SIG-M5 treated with dmso at 0.1 percent for 504 hours (cell line): ENCODE data around the gene RASL10B.
"Not testable (repeated sequence)": the region's sequence is repeated elsewhere in the genome, so short reads cannot be mapped to it uniquely, and the experiment has no call there.

Experiments
- DNase-seq: peaks from one replicate; lab custom pipeline; 2025; ENCODE audit not compliant: unreplicated experiment; lab: John Stamatoyannopoulos, UW

RASL10B gene

GRCh38 chr17:35740997-35741931 is 9.8 kb downstream of the RASL10B start:
- no peak for DNase-seq

GRCh38 chr17:35742496-35742895 is 11.1 kb downstream of the RASL10B start:
- no peak for DNase-seq

- DNase-seq = no peak
Measured at GRCh38 chr17:35742896-35743477, 11.5 kb downstream of the RASL10B start.

- DNase-seq = peak; percentile 46
Measured at GRCh38 chr17:35743626-35744328, 12.3 kb downstream of the RASL10B start.

DNA sequence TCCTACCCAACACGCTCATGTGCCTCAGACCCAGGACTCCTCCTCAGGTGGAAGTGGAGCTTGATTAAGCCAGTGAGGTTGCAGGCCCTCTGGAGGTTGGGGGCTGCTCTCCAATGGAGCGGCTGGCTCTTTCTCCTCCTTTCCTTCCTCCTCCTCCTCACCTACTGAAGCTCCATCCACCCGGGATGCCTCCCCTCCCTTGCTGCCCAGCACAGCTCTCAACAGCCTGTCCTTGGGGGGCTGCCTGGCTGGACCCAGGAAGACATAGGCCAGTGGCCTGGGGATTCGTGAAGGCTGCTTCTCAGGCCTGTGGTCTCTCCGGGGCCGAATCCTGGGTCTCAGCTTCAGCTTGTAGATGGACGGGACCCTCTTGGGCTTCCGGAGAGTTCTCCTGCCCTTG is 13.4 kb downstream of the RASL10B start:
- no peak for DNase-seq

GRCh38 chr17:35745246-35745645 is 13.8 kb downstream of the RASL10B start:
- DNase-seq = no peak

DNA sequence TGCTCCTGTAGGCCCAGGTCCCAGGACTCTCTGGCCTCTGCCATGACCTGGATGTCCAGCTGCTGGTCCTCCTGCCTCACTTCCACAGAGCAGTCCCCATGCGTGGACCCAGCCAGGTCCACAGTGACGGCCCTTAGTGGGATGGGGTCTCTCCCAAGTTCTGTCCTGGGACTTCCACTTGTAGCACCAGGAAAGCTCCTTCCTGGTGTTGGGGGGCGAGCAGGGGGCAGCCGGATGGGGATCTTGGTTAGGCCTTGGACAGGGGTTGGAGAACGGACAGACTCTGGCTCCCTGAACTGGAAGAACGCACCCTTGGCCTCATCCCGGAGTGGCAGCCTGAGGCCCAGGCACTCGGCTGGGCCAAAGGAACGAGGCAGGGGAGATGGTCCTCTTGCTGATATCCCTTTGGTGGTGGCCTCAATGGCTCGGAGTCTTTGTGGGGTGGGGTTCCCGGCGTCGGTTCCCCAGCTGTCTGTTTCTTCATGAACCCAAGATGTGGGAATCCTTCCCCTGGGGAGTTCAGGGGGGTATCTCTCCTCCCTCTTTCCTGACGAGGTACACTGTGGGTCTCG is 14.4 kb downstream of the RASL10B start:
- no peak for DNase-seq

DNA sequence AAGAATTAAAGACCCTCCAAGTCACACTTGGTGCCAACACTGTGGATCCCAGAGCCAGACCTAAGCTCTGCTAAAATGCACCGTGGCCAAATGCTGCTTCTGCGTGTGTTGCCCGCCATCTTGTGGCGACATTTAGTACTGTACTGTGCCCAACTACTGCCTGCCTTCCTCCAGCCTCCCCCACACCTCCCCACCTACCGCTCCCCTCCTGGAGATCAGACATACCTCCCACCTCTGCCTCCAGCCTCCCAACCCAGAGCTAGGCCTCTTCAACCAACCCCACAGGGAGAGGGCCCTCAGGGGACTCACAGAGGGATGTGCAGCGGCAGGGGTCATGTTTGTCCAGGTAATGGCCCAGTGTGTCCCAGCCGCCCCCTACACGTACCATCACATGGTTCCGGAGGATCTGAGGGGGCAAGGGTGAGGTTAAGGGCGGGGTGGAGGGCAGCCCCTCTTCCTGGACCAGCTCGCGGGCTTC is 16.1 kb downstream of the RASL10B start:
- peak; percentile 79 for DNase-seq

- no peak for DNase-seq
Measured at GRCh38 chr17:35748341-35748841, 17.0 kb downstream of the RASL10B start.

- DNase-seq = no peak
Measured at GRCh38 chr17:35748979-35749378, 17.5 kb downstream of the RASL10B start.

DNA sequence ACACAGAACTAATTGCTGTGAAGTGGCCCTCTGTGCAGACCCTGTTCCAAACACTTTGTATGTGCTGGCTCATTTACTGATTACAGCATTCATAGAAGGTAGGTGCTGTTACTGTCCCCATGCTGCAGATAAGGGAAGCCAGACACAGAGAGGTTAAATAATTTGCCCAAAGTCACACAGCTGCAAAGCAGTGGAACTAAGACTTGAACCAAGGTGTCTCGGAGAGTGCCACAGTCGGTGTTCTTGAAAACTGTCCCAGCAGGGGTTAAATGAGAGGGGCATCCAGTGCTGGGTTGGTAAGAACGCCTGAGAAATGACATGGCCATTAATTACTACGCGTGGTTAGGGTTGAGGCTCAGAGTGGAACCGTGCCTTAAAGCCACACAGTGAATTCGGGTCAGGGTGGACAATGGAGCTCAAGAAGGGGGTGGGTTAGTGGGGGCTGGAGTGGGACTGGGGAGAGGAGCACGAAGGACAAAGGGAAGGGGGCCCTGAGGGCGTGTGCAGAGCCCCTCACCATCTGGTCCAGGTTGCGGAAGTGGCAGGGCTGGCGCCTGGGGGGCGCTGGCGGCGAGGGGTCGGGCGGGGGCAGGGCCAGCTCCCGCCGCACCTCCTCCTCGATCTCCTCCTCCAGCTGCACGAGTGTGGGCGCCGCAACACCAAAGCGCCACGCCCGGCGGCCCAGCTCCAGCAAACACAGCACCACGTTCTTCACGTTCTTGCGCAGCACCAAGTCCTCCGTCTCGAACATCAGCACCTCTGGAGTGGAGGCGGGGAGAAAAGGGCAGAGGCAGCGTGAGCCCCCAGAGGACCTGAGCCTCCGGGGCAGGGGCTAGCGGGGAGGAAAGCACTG is 18.3 kb downstream of the RASL10B start:
- DNase-seq = no peak

GRCh38 chr17:35750526-35751395 is 19.3 kb downstream of the RASL10B start:
- DNase-seq = no peak

DNA sequence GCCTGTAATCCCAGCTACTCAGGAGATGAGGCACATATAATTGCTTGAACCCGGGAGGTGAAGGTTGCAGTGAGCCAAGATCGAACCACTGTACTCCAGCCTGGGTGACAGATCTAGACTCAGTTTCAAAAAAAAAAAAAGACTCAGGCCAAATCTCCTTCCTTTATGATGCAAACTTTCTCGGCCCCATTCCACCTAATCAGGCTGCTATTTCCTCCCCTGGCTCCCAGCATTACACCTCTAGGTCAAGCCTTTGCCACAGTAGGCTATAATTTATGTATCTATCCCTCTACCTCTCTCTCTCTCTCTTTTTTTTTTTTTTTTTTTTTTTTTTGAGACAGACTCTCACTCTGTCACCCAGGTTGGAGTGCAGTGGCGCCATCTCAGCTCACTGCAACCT is 20.1 kb downstream of the RASL10B start:
- DNase-seq = not testable (repeated sequence)

DNA sequence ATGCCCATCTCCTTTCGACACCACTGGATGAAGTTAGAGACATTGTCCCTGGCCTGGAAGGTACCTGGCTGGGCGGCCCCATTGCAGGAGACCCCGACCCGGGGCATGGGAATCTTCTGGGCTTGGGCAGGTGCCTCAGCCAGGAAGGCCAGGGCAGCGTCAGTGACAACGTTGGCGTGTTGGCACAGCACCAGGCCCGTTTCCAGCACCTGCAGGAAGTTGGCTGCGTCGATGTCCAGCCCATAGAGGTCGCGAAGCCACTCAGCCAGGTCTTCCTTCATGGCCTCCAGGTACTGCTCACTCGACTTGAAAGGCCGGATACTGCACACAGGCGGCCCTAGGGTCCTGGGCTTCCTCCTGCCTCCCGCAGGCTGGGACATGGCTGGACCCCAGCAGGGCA is 21.0 kb downstream of the RASL10B start:
- no peak for DNase-seq

- DNase-seq = no peak
Measured at GRCh38 chr17:35752945-35753764, 21.7 kb downstream of the RASL10B start, which contains the start of gene GAS2L2. Gene GAS2L2, minus strand, starts transcription at chr17:35753239. Its CDS starts 389 bp downstream, at chr17:35752850.

DNA sequence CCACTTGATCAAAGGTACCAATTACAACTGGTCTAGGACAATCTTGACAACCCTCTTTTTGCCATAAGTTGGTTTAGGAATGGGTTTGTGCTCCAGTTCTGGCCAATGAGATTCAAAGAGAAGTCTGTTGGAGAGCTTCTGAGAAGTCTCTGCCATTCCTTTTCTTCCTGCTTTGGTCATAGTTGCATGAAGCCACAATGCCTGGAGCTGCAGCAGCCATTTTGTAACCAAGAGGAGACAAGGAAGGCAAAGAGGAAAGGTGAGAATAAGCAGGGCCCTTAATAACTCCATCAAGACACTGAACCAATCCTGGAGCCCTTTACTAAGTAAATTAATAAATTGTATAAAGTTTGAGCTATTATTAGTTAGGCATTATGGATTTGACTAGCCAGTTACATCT is 25.8 kb downstream of the RASL10B start:
- no peak for DNase-seq

DNA sequence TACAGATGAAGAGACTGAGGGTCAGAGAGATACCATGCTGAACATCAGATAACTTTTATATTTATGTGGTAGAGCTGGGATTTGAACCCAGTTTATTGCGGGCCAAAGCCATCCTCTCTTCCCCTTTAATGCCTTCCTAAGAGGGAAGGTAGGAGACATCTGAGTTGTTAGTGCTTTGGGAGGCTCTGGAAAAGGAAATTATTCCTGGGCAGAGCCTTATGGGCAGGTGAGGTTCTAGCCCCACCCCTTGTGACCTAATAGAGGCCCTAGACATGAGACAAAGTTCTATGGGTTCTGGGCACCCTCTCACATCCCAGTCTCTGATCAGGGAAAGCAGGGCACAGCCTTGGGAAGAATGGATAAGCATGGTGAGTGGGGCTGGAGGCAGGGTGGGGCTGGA is 29.1 kb downstream of the RASL10B start, which contains the start of gene C17orf50:
Gene C17orf50 (plus strand): TSS at position 301 of the 400 bp plus-strand sequence. CDS start 55 bp downstream, at position 356.
- DNase-seq = no peak

- no peak for DNase-seq
Measured at GRCh38 chr17:35761601-35762000, 30.2 kb downstream of the RASL10B start.
